Neural cell (in vitro differentiated cells): Measurements from ENCODE around the gene ECEL1.

ENCODE experiments used
- EP300 ChIP-seq: fragments of 450-650 bp; conservative IDR thresholded peaks from 2 replicates; pipeline ENCODE4 v1.6.1; 2014; ENCODE audit warnings: antibody characterized with exemption, mild to moderate bottlenecking, moderate library complexity; ENCODE audit not compliant: poor library complexity, severe bottlenecking
- EZH2 ChIP-seq: fragments of 200-600, 300-800 bp; shearing (Covaris generic), sonication (generic); IDR thresholded peaks from 2 replicates; pipeline ENCODE4 v1.6.1; 2014; ENCODE audit warnings: antibody characterized with exemption, low read length, borderline replicate concordance, mild to moderate bottlenecking; ENCODE audit not compliant: insufficient read depth, poor library complexity, severe bottlenecking
- POLR2AphosphoS5 ChIP-seq: IDR thresholded peaks from 2 replicates; pipeline ENCODE4 v1.6.1; 2012
- RAD21 ChIP-seq: fragments of 450-650 bp; conservative IDR thresholded peaks from 2 replicates; pipeline ENCODE4 v1.6.1; 2014; ENCODE audit warnings: antibody characterized with exemption, mild to moderate bottlenecking, moderate library complexity
- TF ChIP-seq, protein P1 (sequence below): fragments of 450-650 bp; IDR thresholded peaks from 2 replicates; pipeline ENCODE4 v1.5.1; 2014; ENCODE audit warnings: antibody characterized with exemption, mild to moderate bottlenecking, moderate library complexity; ENCODE audit not compliant: poor library complexity, severe bottlenecking
- TF ChIP-seq, protein P2 (sequence below): IDR thresholded peaks from 2 replicates; pipeline ENCODE4 v1.6.1; 2012; ENCODE audit warnings: borderline replicate concordance

DNA sequence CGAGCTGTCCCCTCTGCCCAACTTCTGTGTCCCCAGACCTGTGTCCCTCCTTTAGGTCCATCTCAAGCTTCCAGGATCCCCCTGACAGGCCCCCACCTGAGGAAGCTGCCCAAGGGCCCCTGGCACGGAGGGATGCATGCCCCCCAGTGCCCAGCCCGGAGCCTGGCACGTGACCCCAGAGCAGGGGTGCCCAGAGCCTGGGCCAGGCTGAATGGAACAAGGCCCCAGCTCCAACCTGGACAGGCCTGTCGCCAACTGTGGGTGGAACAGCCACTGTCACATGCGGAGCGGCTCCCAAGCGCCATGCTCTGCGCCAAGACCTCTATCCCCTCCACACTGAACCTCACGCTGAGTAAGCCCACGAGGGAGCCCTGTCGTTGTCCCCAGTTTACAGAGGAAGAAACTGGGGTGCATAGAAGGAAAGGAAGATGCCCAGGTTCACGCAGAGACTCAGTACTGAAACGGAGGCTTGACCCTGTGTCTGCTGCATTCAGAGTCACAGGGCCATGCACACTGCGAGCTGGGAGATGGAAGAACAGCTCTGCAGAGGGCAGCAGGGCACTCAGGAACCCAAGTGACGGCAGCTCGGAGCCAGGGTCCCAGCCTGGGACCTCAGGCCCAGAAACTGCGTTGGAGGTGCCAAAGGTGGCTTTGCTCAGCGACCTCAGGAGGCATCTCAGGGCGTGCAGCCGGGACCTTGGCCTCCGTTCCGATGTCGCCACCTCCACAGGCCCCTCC, 5.5 kb upstream of the ECEL1 start:
- TF ChIP-seq, protein P1, sequence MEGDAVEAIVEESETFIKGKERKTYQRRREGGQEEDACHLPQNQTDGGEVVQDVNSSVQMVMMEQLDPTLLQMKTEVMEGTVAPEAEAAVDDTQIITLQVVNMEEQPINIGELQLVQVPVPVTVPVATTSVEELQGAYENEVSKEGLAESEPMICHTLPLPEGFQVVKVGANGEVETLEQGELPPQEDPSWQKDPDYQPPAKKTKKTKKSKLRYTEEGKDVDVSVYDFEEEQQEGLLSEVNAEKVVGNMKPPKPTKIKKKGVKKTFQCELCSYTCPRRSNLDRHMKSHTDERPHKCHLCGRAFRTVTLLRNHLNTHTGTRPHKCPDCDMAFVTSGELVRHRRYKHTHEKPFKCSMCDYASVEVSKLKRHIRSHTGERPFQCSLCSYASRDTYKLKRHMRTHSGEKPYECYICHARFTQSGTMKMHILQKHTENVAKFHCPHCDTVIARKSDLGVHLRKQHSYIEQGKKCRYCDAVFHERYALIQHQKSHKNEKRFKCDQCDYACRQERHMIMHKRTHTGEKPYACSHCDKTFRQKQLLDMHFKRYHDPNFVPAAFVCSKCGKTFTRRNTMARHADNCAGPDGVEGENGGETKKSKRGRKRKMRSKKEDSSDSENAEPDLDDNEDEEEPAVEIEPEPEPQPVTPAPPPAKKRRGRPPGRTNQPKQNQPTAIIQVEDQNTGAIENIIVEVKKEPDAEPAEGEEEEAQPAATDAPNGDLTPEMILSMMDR = no peak
- TF ChIP-seq, protein P2, sequence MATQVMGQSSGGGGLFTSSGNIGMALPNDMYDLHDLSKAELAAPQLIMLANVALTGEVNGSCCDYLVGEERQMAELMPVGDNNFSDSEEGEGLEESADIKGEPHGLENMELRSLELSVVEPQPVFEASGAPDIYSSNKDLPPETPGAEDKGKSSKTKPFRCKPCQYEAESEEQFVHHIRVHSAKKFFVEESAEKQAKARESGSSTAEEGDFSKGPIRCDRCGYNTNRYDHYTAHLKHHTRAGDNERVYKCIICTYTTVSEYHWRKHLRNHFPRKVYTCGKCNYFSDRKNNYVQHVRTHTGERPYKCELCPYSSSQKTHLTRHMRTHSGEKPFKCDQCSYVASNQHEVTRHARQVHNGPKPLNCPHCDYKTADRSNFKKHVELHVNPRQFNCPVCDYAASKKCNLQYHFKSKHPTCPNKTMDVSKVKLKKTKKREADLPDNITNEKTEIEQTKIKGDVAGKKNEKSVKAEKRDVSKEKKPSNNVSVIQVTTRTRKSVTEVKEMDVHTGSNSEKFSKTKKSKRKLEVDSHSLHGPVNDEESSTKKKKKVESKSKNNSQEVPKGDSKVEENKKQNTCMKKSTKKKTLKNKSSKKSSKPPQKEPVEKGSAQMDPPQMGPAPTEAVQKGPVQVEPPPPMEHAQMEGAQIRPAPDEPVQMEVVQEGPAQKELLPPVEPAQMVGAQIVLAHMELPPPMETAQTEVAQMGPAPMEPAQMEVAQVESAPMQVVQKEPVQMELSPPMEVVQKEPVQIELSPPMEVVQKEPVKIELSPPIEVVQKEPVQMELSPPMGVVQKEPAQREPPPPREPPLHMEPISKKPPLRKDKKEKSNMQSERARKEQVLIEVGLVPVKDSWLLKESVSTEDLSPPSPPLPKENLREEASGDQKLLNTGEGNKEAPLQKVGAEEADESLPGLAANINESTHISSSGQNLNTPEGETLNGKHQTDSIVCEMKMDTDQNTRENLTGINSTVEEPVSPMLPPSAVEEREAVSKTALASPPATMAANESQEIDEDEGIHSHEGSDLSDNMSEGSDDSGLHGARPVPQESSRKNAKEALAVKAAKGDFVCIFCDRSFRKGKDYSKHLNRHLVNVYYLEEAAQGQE = no peak
- TF ChIP-seq EZH2 (no peak), RAD21 (no peak), POLR2AphosphoS5 (no peak), EP300 (no peak)
